AG04450 (cell line): ENCODE data around the gene PIK3CB. TPM values are rescaled to one million over a fixed set of nuclear protein-coding genes. Genes with fewer than 3 reads are reported as not detected.

Source experiments
- polyA plus RNA-seq: library from polyadenylated mRNA; depleted of rRNA; stranded (reverse); fragments of >200 nt; gene quantifications from 2 replicates; pipeline ENCODE4 v1.2.3, GENCODE V29; 2011; rRNA removed

PIK3CB gene
- polyA plus RNA-seq, 1 experiment = 13.8 TPM

Other genes with a start within 250 kb of the PIK3CB start
- 9.8 and 14.6 TPM in 2 replicates for gene CEP70, start 240.7 kb downstream of the PIK3CB start, polyA plus RNA-seq
- 4.5 and 5.7 TPM in 2 replicates for gene FAIM, start 226.2 kb downstream of the PIK3CB start, polyA plus RNA-seq
- 0.05 and 0.07 TPM in 2 replicates for gene FOXL2, start 112.2 kb upstream of the PIK3CB start, polyA plus RNA-seq
- gene FOXL2NB, start 112.3 kb upstream of the PIK3CB start, polyA plus RNA-seq = 0.04 and 0.05 TPM in 2 replicates
- gene PRR23A, start 171.3 kb upstream of the PIK3CB start, polyA plus RNA-seq = not detected in 2 replicates
- gene PRR23B, start 186.0 kb upstream of the PIK3CB start, polyA plus RNA-seq = not detected in 2 replicates
- not detected in 2 replicates for gene PRR23C, start 210.0 kb upstream of the PIK3CB start, polyA plus RNA-seq